GM18861 (cell line): ENCODE measurements around the gene COL1A1.

ENCODE experiments used
- ATAC-seq: cut with Tn5 transposase; IDR thresholded peaks from one replicate; pipeline ENCODE4 v1.9.1; 2021; ENCODE audit not compliant: unreplicated experiment

The COL1A1 gene

GRCh38 chr17:50187751-50188530 lies 13.5 kb downstream of the COL1A1 start:
- no peak for ATAC-seq

DNA sequence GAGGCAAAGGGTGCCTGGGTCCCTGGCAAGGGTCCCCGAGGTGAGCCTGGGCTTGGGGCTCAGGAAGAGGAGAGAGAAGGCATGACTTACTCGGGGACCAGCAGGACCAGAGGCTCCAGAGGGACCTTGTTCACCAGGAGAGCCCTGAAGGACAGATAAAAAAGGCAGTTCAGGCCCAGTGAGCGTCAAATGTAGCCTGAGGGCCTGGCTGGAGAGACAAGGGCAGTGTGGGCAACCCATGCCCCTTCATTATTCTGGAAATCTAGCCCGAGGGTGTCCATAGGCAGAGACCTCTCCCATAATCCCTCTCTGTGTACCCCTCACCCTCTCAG lies 14.1 kb downstream of the COL1A1 start:
- no peak for ATAC-seq

GRCh38 chr17:50186661-50187393 lies 14.6 kb downstream of the COL1A1 start:
- ATAC-seq: no peak

DNA sequence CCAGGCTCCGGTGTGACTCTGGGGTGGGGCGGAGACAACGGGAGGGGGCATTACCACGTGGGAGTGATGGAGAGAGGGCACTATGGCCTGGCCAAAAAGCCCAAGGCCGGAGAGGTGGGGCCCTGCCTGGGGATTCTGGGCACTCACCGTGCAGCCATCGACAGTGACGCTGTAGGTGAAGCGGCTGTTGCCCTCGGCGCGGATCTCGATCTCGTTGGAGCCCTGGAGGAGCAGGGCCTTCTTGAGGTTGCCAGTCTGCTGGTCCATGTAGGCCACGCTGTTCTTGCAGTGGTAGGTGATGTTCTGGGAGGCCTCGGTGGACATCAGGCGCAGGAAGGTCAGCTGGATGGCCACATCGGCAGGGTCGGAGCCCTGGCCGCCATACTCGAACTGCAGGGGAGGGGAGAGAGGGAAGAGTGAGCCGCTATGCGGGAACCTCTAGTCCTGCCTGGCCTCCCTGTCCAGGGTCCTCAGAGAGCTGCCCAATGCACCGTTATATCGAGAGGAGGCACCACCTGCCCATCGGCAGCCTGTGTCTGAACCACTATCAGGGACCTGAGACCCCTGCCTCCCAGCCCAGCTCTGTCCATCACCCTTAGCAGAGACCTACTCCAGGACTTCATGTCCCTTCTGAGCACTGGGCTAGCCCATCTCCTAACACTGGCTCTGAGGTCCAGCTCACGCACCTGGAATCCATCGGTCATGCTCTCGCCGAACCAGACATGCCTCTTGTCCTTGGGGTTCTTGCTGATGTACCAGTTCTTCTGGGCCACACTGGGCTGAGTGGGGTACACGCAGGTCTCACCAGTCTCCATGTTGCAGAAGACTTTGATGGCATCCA lies 15.6 kb downstream of the COL1A1 start:
- no peak for ATAC-seq

DNA sequence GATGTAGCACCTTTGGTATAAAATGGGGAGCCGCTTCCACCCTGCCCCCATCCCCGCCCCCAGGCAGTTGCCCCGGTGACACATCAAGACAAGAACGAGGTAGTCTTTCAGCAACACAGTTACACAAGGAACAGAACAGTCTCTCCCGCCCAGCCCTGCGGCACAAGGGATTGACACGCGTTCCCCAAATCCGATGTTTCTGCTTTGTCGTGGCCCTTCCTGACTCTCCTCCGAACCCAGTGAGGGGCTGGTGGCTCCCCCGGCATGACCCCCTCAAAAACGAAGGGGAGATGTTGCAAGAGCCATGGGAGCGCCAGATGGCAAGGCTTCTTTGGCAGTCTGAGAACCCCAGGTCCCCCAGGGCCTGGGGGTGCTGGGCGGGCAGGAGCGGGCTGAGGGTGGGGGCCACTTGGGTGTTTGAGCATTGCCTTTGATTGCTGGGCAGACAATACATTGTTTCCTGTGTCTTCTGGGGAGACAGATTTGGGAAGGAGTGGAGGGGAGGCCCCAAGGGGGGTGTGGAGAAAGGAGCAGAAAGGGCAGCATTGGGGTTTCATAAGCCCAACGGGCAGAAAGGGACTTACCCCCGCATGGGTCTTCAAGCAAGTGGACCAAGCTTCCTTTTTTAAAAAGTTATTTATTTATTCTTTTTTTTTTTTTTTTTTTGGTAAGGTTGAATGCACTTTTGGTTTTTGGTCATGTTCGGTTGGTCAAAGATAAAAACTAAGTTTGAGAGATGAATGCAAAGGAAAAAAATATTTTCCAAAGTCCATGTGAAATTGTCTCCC lies 16.6 kb downstream of the COL1A1 start:
- ATAC-seq: no peak

- no peak for ATAC-seq
These were observed 17.4 kb downstream of the COL1A1 start for GRCh38 chr17:50184064-50184463.

GRCh38 chr17:50183421-50183994 lies 17.9 kb downstream of the COL1A1 start:
- ATAC-seq: no peak

DNA sequence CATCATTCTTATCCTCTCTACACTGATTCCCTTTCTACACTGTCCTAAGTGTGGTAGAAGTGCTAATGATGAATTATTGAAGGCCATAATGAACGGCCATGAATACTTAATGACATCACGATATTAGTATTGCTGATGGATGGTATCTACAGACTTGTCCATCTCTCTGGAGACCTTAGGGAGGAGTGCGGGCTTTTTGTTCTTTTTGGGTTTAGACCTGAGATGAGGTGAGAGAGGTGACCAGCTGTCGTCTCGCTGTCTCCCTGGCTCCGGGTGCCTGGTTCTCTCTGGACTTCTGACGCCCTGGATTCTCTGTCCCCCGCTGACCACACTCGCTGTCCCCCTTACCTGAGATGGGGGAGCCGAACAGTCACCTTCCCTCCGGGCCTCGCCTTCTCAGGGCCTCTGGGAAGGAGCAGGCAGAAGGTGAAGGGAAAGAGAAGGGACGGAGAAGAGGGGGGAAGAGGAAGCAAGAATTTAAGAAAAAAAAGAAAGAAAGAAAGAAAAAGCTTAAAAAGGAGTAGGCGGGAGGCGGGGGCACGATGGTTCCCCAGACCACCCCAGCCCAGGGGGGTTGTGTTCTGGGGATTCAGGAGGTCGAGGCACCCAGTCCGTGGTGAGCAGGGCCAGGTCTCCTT lies 18.5 kb downstream of the COL1A1 start:
- ATAC-seq: no peak

DNA sequence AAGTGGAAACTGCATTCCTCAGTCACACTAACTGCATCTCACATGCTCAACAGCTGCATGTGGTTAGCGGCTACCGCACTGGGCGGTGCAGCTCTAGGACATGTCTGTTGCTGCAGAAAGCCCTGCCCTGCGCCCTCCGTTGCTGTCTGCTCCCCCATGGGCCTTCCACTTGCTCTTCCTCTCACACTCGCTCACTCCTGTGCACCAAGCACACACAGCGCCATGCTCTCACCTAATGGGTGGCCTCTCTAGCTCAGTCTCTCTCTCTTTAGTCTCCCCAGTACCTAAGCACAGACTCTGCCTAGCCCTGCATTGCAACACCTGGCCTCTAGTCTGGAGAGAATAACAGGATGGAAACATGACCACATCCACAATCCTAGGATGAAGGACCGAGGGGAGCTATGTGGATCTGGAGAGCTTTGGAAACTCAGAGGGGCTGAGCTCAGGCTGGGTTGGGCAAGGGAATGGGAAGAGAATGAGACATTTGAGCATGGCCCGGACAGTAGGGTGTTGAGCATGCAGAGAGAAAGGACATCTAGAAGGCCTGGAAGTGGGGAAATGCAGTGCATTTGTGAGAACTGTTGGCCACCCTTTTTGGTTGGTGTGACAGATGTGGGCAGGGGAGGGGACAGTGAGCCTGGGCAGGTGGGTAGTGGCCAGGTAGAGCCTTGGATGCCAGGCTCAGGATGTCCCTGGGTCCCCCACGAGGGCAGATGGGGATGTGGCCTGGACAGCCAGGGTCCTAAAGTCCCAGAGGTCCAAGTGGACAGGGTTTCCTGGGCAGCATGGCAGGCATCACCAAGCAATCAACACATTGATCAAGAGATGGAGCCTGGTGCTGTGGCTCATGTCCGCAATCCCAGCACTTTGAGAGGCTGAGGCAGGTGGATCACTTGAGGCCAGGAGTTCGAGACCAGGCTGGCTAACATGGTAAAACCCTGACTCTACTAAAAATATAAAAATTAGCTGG lies 19.6 kb downstream of the COL1A1 start:
- ATAC-seq: no peak

GRCh38 chr17:50181144-50181543 lies 20.3 kb downstream of the COL1A1 start:
- no peak for ATAC-seq

- no peak for ATAC-seq
These were observed 20.8 kb downstream of the COL1A1 start for GRCh38 chr17:50180620-50181019.

DNA sequence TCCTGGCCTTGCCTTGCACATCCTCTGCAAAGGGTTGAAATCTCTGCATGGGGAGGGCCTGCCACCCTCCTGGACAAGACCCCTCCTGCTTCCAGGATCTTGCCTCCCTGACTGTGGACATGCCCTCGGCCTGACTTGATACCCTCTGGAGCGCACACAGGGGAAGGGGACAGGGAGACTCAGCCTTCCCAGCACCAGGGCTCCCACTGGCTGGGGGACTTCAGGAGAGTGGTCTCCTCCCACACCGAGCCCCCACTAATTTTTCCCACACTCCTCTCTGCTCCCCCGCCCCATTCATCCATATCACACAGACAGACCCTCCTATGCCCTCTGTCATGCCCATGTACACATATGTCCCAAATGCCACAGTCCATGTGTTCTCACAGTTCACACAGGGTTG lies 21.3 kb downstream of the COL1A1 start:
- ATAC-seq: no peak

GRCh38 chr17:50177983-50178834 lies 23.2 kb downstream of the COL1A1 start:
- no peak for ATAC-seq

- ATAC-seq: no peak
These were observed 24.0 kb downstream of the COL1A1 start for GRCh38 chr17:50177476-50177875.

DNA sequence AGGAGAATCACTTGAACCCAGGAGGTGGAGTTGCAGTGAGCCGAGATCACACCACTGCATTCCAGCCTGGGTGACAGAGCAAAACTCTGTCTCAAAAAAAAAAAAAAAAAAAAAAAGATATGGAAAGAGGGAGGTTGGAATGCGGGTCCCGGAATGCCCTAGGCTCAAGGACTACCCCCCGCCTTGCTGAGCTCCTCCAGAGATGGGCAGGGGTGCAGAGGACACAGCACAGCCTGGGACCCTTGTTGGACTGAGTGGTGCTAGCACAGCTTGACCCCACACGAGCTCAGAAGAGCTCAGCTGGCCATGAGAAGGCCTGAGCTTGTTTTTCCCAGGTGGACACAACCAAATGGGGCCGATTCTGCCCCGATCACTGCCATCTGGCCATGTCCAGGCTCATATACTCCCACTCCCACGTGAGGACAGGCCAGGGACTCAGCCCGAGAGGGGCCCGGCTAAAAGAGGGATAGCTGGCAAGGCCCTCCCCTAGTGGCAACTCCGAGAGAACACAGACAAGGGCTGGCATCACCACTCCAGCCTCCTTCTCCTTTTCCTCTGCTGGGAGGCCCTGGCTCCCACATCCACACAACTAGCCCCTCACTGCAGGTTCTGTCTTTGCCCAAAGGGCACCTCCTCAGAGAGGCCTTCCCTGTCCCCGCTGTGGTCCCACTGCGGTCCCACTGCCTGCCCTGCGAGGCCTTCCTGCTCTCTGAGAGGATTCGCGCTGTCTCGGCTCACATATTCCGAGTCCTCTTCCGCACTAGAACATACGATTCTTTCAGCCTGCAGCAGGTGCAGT lies 24.7 kb downstream of the COL1A1 start:
- ATAC-seq: no peak

DNA sequence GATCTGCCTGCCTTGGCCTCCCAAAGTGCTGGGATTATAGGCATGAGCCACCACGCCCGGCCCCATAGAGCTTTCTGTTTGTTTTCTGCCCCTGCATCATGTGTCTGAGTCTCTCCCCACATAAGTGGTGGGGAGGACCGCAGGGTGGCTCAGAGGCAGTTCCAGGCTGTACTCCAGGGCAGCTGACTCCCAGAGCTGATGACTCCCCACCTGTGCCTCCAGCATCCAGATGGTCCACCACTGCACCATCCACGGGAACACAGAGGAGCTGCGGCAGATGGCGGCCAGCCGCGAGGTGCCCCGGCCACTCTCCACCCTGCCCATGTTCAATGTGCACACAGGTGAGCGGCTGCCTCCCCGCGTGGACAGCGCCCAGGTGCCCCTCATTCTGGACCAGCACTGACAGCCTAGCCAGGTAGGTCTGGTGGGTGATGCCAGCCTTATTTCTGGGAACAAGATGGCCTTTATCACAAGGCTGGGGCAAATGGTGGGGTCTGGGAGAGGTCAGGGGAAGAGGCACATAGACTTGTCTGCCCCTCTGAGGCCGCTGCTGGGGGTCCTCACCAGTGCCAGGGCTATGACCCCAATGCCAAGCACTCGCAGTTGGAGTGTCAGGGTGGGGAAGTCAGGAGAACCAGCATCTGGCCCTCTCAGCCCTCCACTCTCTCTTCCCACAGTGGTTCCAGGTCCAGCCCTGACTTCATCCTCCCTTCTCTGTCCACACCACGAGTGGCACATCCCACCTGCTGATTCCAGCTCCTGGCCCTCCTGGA lies 26.2 kb downstream of the COL1A1 start:
- no peak for ATAC-seq
